GM18951 (cell line): Measurements from ENCODE around the gene RNF225.

Experiments
- POLR2A ChIP-seq: IDR thresholded peaks from 4 replicates; pipeline ENCODE4 v1.6.1; 2011; ENCODE audit warnings: mild to moderate bottlenecking; ENCODE audit not compliant: insufficient read length, insufficient read depth; ENCODE audit errors: extremely low read depth
- in situ Hi-C: fragments of 300-500 bp; cut with MboI; formaldehyde crosslinking; loops from one replicate; pipeline ENCODE4 v1.12.0; 2022; ENCODE audit warnings: low sequenced_read_pairs, mixed read lengths, inconsistent platforms; ENCODE audit not compliant: unreplicated experiment

Gene RNF225

DNA sequence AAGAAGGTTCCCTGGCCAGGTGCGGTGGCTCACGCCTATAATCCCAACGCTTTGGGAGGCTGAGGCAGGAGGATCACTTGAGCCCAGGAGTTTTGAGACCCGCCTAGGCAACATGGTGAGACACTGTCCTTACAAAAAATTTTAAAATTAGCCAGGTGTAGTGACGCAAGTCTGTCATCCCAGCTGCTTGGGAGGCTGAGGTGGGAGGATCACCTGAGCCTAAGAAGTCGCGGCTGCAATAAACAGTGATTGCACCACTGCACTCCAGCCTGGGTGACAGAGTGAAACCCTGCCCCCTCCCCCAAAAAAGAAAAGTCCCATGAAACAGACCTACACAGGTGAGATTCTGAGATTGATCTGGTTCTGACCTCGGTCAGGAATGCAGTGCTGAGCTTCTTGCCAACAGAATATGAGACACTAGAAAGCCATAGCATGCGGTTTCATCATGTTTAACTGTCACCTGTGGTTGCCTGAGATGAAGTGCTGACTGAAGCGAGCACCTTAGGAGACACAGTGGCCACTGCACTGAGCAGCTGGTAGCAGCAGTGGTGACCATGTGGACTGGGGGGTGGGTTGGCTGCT lies 40.1 kb upstream of the RNF225 start:
- in situ Hi-C loops: no loop called here
- no peak for TF ChIP-seq POLR2A

DNA sequence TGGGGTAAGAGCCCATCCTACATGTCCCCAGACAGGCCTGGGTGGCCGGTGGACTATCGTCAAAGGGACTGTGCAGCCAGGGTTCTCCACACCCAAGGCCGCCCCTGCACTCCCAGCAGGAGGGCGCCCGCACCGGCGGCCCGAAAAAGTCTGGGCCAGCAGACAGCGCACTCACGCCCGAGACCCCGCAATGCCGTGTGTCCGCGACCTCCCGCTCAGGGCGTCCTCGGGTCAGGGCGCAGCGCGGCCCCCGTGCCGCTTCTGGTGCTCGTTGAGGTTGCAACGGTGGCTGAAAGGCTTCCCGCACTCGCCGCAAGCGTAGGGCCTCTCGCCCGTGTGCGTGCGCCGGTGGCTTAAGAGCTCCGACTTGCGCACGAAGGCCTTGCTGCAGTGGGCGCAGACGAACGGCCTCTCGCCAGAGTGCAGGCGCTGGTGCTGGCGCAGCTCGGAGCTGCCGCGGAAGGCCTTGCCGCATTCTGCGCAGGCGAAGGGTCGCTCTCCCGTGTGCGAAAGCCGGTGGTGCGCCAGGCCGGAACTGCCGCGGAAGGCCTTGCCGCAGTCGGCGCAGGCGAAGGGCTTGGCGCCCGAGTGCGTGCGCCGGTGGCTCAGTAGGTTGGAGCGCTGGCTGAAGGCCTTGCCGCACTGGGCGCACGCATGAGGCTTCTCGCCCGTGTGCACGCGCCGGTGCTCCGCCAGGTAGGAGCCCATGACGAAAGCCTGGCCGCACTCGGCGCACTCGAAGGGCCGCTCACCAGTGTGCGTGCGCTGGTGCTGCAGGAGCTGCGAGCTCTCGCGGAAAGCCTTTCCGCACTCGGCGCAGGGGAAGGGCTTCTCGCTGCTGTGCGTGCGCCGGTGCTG lies 39.3 kb upstream of the RNF225 start:
- in situ Hi-C loops: no loop called here
- TF ChIP-seq POLR2A: peak; percentile 20

DNA sequence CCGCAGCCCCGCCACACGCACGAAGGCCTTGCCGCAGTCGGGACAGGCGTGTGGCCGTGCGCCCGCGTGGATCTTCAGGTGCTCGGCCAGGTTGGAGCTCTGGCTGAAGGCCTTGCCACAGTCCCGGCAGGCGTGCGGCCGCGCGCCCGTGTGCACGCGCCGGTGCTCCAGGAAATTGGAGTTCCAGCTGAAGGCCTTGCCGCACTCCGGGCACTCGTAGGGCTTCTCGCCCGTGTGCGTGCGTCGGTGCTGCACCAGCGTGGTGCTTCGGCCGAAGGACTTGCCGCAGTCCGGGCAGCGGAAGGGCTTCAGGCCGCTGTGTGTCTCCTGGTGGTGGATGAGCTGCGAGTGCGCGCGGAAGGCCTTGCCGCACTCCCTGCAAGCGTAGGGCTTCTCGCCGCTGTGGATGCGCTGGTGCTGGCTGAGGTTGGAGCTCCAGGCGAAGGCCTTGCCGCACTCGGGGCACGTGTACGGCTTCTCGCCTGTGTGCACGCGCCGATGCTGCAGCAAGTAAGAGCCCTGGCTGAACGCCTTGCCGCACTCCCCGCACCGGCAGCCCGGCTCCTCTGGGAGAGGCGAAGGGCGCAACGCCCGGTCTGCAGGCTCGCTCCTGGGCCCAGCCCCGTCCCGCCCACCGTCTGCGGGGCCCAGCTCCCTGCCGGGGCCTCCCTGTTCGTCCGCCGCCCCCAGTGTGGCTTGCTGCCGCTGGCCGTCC lies 38.5 kb upstream of the RNF225 start:
- no peak for TF ChIP-seq POLR2A
- in situ Hi-C loops: no loop called here

DNA sequence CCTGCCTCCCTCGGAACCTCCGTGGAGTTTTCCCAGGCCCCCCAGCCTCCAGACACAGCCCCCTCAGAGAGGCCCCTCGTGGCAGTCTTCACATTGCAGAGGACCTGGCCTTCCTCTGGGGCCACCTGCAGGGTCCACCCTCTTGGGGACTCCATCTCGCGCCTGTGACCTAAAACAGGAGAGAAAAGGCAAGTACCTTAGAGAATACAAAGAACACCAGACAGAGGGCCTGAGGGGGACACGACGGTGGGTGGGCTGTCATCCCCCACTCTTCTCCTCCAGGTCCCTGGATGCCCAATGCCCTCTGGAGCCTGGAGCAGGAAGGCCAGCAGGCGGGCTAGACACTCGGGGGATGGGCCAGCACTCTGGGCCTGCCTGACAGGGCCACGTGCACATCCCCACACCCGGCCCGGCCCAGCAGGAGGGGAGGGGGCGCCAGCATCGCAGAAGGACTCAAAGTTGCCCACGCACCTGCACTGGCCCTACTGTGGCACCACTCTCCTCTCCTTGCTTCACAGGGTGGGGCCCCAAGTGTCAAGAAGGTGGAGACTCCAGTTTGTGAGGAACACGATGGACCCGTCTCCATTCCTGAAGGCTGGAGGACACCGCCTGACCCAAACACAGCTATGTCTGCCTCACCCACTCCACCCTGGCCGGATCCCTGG lies 37.8 kb upstream of the RNF225 start:
- TF ChIP-seq POLR2A: no peak
- in situ Hi-C loops: no loop called here

DNA sequence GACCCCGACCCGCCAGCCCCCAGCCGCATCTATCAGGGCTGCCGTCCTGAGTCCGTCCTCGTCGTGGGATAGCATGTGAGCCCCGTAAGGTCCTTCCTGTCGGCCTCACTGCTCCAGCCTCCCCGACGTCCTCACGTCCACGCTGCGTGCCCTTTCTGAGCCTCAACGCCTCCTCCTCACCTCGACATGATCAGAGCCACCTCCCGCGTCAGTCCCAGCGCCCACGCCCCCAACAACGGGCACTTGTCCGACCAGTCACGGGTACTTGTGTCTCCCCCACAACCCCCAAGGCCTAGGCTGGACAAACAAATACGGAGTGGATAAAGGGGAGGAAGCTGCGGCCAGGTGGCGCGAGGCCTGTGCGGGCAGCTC lies 33.6 kb upstream of the RNF225 start:
- in situ Hi-C loops: no loop called here
- no peak for TF ChIP-seq POLR2A

DNA sequence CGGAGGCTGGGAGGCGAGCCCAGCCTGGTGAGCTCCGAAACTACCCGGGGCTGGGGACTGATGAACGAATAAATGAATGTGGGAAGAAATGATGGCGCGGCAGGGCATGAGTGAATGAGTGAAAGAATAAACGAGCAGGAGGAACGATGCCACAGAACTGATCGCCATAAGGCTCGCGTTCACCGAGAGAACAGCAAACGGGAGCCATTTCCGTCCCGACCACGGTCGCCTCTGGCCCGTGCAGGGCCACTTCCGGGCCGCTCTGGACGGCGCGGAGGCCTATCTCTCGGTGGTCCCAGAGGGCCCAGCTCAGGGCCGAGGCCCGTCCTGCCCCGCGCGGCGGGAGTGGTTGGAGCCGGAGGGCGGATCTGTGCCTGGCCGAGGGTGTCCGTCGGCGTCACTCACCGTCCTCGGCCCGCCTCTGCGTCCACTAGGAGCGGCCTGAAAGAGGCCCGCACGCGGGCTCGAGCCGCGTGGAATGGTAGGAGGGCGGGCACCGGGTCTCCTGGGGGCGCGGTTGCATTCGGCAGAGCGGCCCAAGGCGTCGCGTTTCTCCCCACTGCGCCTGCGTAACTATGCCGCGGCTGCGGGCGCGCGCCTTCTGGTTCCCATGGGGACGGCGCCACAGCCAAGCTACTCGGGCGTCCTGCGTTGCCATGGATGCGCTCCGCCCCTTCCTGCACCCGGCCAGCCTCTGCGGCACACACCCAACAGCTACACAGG lies 33.0 kb upstream of the RNF225 start, which contains the start of gene ZNF497:
Gene ZNF497, minus strand, starts transcription at position 480 of the 723 bp plus-strand sequence. CDS start 5,116 bp downstream, outside the sequence.
- TF ChIP-seq POLR2A: peak; percentile 84
- in situ Hi-C loops: no loop called here

DNA sequence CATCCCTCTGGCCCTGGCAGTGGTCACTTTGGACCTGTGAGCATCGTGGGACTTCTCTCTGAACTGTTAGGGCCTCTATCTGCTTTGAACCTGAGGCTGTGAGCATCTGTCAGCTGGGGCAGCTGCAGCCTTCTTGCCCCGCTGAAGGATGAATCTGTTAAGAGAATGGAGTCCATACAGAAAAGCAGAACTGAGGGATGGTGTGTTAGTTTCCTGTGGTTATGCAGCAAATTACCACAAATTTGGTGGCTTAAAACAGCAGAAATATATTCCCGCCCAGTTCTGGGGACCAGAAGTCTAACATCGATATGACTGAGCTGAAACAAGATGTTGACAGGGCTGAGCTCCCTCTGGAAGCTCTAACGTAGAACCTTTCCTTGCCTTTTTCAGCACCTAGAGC lies 31.3 kb upstream of the RNF225 start:
- in situ Hi-C loops: no loop called here
- no peak for TF ChIP-seq POLR2A

DNA sequence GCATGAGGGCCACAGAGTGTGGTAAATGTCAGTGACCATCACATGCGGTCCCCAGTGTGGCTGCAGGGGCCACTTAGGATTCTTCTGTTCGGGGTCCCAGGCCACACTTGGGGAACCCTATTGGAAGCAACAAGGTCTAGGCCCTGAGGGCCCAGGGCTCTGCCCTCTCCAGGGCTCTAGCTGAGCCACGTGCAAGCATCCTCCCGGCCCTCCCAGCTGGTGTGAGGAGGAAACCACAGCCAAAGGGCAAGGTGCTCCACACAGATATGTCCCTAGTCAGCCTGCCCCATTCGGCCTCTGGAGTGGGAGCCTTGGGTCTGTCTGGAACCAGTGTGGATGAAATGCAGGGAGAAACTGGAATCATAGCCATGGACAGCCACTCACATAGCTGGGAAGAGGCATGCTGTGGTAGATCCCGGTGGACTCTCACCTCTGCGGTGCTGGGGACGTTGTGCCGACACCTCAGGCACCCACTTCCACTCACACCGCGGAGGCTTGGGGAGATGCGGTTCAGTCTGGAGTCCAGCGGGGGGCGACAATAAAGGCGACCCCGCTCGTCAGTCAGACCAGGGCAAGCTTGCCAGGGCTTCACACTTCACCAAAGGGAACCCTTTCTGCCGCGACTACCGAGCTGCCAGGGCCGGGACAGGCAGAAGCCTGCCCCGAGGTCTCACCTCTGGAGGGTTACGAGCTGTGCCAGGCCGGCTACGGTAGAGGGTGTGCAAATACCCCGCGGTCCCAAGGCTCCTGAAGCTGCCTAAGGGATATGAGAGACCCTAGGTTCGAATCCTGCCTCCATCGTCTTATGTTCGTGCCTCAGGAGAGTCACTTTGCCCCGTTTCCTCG lies 28.6 kb upstream of the RNF225 start:
- in situ Hi-C loops: no loop called here

DNA sequence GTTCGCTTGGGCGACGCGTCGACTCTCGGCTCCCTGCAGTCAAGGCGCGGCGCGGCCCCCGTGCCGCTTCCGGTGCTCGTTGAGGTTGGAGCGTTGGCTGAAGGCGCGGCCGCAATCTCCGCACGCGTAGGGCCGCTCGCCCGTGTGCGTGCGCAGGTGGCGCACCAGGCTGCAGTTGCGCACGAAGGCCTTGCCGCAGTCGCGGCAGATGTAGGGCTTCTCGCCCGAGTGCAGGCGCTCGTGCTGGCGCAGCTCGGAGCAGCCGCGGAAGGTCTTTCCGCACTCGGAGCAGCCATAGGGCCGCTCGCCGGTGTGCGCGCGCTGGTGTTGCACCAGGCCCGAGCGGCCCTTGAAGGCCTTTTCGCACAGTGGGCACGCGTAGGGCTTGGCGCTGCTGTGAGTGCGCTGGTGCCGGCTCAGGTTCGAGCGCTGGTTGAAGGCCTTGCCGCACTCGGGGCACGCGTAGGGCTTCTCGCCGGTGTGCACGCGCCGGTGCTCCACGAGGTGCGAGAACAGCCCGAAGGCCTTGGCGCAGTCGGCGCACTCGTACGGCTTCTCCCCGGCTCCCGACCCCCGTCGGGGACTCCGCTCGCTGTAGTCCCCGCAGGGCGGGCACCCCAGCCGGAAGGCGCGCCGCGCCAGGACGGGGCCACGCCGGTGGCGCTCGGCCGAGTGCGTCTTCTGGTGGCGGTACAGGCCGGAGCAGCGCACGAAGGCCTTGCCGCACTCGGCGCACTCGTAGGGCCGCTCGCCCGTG lies 27.6 kb upstream of the RNF225 start:
- in situ Hi-C loops: no loop called here
- no peak for TF ChIP-seq POLR2A

More for the DNA sequence above, 28.6 kb upstream of the RNF225 start:
- TF ChIP-seq POLR2A: no peak

DNA sequence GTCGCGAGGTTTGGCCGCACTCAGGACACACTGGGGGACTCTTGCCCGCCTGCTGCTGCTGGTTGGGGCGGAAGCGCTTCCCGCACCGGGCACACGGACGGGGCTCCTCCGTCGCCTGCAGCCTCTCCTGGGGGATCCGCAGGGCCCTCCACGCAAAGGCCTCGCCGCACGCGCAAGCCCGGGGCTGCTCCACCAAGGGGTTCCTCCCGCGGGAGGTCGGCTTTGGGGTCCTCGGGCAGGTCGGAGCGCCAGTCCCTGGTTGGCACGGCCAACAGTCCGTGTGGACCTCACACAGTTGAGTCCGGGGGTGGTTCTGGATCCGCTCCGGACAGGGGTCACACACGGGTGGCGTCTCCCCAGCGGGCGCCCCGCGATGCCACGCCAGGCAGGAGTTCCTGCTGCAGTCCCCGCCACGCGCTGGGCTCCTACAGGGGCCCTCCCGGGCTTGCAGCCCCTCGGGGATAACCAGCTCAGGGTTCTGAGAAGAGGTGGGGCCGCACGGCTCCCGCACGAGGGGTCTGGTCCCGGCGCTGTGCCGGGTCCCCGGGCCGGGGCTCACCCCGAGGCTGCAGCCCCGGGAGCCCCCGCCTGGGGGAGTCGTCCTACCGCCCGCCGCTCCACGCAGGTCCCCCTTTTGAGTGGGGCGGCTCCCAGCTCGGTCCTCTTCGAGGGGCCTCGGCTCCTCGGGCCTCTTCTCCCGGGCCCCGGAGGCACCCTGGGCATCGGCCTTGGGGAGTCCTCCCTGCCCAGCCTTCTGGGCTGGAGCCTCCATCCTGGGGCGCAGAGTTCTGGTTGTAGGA lies 26.7 kb upstream of the RNF225 start:
- TF ChIP-seq POLR2A: no peak
- in situ Hi-C loops: no loop called here
